ENCODE measurements around the gene HECTD1. TPM values are rescaled to one million over a fixed set of nuclear protein-coding genes. Genes with fewer than 3 reads are reported as not detected.

The HECTD1 gene
- total RNA-seq, 2 experiments from 2014 or later = 90.3 to 126 TPM

- Histone ChIP-seq H3K4me3 (ENCODE audit: low read depth, low read length, poor library complexity, severe bottlenecking) (no peak overlapping the region), H3K4me2 (ENCODE audit: low read length) (no peak overlapping the region), H4K20me1 (ENCODE audit: insufficient read depth, low read length) (no peaks in the 10 kb centered on the region), H2AFZ (ENCODE audit: low read length) (no peak overlapping the region), H3K36me3 (ENCODE audit: insufficient read depth, low read length) (peaks cover 56% of the 10 kb centered on the region), H3K9me2 (ENCODE audit: insufficient read depth, low read length) (no peaks in the 10 kb centered on the region), H3K79me2 (ENCODE audit: insufficient read depth, low read depth, low read length) (peaks cover 28% of the 10 kb centered on the region; the same call in 1 of the 2 replicates), H3K27ac (ENCODE audit: low read depth, low read length, poor library complexity, severe bottlenecking) (no peak overlapping the region), H3K4me1 (ENCODE audit: insufficient read depth, low read length, poor library complexity, severe bottlenecking) (peaks cover 9% of the 10 kb centered on the region), H3K9me3 (ENCODE audit: low read length) (no peaks in the 10 kb centered on the region)
- intact Hi-C loops (cut with micrococcal nuclease; ENCODE audit: unreplicated experiment) = no loop called here
- no peak for TF ChIP-seq EZH2phosphoT487 (IDR thresholded peaks at IDR 0.05; ENCODE audit: borderline replicate concordance, low read depth, low read length)
- TF ChIP-seq CTCF (conservative IDR thresholded peaks at IDR 0.05; ENCODE audit: low read length) = no peak
- POLR2A ChIA-PET = interaction anchor here (0.5 to 1.2 kb wide), 4 partner anchors 10 to 325 kb away, joined by 3 to 5 read pairs (median 3); no protein-coding TSS in a partner anchor
- no TSS peak for BruUV-seq (replicated peaks)
- CTCF ChIA-PET (ENCODE audit: unreplicated experiment) = no interaction called here
- DNase-seq (ENCODE audit: low spot score) = no peak
Observed at GRCh38 chr14:31180299-31181051, 27.1 kb downstream of the HECTD1 start.

- Histone ChIP-seq H3K9me2 (ENCODE audit: insufficient read depth, low read length) (no peaks in the 10 kb centered on the region), H3K4me2 (ENCODE audit: low read length) (no peak overlapping the region), H4K20me1 (ENCODE audit: insufficient read depth, low read length) (no peaks in the 10 kb centered on the region), H2AFZ (ENCODE audit: low read length) (no peak overlapping the region), H3K36me3 (ENCODE audit: insufficient read depth, low read length) (peaks cover 89% of the 10 kb centered on the region), H3K4me1 (ENCODE audit: insufficient read depth, low read length, poor library complexity, severe bottlenecking) (no peaks in the 10 kb centered on the region), H3K27ac (ENCODE audit: low read depth, low read length, poor library complexity, severe bottlenecking) (no peak overlapping the region), H3K4me3 (ENCODE audit: low read depth, low read length, poor library complexity, severe bottlenecking) (no peak overlapping the region), H3K79me2 (ENCODE audit: insufficient read depth, low read depth, low read length) (0 out of 2 replicates have a peak, but pooled peaks cover 6% of the 10 kb centered on the region), H3K9me3 (ENCODE audit: low read length) (no peaks in the 10 kb centered on the region)
- no peak for TF ChIP-seq CTCF (conservative IDR thresholded peaks at IDR 0.05; ENCODE audit: low read length)
- no peak for TF ChIP-seq EZH2phosphoT487 (IDR thresholded peaks at IDR 0.05; ENCODE audit: borderline replicate concordance, low read depth, low read length)
- ChIA-PET POLR2A (interaction anchor here (1.5 kb wide), 1 partner anchor 46 kb away, joined by 3 read pairs; no protein-coding TSS in a partner anchor), CTCF (ENCODE audit: unreplicated experiment) (no interaction called here)
- BruUV-seq (replicated peaks) = no TSS peak
- intact Hi-C loops (cut with micrococcal nuclease; ENCODE audit: unreplicated experiment) = no loop called here
- DNase-seq (ENCODE audit: low spot score) = no peak
Observed at GRCh38 chr14:31174433-31174832, 33.2 kb downstream of the HECTD1 start.
